GM19025 (cell line): ENCODE results near the gene TGFB1I1.
"Not testable (repeated sequence)": the region's sequence is repeated elsewhere in the genome, so short reads cannot be mapped to it uniquely, and the experiment has no call there.

Experiments used
- ATAC-seq: cut with Tn5 transposase; IDR thresholded peaks from one replicate; pipeline ENCODE4 v1.9.1; 2021; ENCODE audit warnings: mild to moderate bottlenecking, low read depth, moderate library complexity; ENCODE audit not compliant: unreplicated experiment

Gene TGFB1I1

DNA sequence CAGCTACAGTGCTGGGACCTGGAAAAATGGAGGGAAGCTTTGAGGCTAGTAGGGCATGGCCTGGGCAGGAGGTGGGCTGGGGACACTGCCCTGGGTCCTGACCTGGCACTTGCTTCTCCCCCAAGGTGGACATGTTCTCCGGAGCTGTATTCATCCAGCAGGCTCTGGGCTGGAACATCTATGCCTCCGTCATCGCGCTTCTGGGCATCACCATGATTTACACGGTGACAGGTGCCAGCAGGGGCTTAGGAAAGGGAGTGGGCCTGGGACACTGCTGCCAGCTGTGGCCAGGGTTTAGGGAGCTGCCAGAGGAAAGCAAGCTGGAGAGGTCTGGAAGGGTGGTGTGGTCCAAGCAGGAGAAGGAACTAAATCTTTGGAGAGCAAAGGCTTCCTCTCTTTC, 14.1 kb downstream of the TGFB1I1 start:
- ATAC-seq: no peak

DNA sequence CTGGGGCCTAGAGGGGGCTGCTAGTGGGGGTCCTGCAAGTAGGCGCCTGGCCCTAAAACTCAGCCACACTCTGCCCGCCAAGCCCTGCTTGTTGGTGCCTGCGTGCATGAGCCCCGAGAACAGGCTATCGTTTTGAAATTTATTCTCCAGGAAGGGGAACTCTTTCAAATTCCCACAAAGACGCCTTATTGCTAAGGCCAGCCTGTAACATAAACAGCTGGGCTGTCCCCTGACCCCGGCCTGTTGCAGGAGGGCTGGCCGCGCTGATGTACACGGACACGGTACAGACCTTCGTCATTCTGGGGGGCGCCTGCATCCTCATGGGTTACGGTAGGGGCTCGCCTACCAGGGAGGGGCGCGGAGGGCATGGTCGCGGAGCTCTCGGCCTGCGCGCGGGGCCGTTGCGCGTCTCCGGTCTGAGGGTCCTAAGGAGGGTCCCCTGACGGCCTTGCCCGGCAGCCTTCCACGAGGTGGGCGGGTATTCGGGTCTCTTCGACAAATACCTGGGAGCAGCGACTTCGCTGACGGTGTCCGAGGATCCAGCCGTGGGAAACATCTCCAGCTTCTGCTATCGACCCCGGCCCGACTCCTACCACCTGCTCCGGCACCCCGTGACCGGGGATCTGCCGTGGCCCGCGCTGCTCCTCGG, 15.2 kb downstream of the TGFB1I1 start:
- ATAC-seq: no peak

DNA sequence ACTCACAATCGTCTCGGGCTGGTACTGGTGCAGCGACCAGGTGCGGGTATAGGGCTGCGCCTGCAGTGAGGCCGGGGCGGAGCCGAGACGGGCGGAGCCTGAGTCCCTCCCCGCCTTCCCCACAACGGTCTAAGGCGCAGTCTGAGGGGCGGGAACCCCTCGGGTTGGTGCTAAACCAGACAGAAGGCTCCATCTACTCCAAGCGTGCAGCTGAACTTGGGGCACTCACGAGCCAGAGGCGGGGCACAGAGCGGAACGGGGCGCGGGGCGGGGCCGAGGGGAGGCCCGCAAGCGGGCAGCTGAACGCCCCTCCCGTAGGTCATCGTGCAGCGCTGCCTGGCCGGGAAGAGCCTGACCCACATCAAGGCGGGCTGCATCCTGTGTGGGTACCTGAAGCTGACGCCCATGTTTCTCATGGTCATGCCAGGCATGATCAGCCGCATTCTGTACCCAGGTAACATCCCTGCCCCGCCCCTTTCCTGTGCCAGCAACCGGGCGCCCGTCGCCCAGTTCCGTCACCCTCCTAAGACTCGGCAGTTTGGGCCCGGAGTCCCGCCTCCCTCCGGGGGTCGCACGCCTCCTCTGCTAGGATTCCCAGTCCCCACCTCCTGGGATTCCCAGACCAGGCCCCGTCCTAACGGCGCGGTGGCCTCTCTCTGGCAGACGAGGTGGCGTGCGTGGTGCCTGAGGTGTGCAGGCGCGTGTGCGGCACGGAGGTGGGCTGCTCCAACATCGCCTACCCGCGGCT, 15.9 kb downstream of the TGFB1I1 start:
- ATAC-seq: peak; percentile 81

DNA sequence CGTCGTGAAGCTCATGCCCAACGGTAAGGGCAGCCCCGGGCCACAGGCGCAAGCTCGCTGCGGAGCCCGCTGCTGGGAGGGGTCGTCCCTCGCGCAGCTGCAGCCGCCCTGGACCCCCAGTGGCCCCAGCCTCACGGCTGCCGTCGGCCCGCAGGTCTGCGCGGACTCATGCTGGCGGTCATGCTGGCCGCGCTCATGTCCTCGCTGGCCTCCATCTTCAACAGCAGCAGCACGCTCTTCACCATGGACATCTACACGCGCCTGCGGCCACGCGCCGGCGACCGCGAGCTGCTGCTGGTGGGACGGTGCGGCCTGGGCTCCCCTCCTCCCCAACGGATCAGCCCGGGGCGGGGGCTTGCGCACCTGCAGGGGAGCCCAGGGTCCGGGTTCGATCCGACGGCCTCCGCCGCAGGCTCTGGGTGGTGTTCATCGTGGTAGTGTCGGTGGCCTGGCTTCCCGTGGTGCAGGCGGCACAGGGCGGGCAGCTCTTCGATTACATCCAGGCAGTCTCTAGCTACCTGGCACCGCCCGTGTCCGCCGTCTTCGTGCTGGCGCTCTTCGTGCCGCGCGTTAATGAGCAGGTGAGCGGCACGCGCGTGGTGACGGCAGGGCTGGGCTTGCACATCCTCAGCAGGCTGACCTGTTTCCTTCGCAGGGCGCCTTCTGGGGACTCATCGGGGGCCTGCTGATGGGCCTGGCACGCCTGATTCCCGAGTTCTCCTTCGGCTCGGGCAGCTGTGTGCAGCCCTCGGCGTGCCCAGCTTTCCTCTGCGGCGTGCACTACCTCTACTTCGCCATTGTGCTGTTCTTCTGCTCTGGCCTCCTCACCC, 16.7 kb downstream of the TGFB1I1 start:
- no peak for ATAC-seq

DNA sequence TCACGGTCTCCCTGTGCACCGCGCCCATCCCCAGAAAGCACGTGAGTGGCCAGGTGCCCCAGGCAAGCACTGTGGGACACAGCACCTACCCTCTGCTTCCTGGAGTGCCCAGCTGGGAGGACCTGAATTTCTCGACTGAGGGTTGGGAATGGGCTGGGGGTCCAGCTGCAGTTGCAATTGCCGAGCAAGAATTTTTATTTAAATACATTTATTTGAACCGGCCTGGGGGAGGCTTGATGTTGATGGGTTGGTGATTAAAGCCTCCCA, 17.3 kb downstream of the TGFB1I1 start:
- ATAC-seq: no peak

DNA sequence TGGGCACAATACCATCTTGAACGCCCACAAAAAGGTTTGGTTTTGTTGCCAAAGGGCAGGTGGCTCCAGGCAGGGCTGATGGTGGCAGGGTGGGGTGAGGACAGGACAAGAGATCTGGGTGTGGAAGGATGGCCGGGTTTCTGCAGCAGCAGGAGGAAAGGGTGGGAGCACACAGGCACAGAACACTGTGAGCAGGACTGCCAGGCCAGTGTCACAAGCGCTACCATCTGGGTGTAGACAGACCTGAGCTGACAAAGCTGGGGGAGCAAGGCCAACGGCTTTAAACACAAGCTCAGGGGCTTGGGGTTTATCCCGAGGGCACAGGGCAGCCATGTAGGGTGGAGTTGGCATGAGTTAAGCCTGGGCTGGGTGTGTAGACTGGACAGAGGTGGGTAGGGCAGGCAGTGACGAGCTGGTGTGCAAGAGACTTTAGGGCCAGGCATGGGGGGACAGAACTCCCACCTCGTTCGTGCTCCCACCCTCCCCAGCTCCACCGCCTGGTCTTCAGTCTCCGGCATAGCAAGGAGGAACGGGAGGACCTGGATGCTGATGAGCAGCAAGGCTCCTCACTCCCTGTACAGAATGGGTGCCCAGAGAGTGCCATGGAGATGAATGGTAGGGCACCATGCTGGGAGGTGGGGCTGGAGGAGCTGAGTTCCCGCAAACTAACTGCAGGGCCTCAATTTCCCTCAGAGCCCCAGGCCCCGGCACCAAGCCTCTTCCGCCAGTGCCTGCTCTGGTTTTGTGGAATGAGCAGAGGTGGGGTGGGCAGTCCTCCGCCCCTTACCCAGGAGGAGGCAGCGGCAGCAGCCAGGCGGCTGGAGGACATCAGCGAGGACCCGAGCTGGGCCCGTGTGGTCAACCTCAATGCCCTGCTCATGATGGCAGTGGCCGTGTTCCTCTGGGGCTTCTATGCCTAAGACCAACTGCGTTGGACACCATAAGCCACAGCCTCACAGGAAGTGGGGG, 17.9 kb downstream of the TGFB1I1 start:
- no peak for ATAC-seq

DNA sequence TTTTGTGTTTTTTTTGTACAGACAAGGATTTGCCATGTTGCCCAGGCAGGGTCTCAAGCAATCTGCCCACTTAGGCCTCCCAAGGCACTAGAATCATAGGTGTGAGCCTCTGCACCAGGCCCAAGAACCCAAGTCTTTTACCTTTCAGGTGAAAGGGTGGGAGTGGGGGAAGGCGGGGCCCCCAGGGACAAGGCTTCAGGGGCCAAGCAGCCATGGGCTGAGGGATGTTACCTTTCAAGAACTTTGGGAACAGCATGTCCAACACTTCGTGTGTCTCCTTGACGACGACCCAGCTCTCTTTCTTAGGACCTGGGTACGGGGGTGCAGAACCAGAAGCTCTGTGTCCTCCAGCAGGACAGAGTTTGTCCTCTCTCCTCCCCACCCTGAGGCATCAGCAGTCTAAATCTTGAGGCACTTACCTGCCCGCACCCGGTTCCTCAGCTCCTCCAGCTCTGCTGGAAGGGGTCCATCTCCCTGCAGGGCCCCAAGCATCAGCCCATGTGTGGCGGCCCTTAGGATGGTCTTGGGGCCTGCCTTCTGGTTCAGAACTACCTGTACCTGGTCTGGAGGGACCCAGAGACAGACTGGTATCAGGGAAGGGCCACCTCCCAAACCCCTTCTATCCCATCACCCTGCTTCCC, 19.9 kb downstream of the TGFB1I1 start:
- ATAC-seq: no peak

DNA sequence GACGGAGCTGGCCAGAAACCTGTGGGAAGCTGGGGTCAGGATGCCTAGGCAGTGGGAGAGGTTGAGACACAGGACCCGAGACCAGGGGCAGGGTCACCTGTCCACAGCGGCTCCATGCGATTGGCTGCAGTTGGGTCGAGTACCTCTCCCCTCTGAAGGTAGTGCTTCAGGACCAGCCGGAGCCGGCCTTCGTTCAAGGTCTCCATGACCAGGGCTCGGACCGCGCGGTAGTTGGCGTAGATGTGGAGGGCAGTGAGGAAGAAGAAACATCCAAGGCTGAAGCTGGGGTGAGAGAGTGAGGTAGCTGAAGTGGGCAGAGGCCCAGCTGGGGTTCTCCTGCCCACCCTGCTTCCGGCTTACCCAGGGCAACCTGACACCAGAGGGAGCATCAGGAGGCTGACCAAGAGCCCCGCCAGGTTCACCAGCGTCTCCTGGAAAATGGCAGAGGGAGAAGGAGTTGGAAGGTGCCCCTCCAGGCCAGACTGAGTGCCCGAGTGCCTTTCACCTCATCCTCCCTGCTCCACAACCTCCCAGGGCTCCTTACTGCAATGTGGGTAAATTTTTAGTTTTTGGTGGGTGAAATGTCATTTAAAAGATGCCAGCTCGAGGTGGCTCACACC, 21.7 kb downstream of the TGFB1I1 start:
- ATAC-seq: no peak

DNA sequence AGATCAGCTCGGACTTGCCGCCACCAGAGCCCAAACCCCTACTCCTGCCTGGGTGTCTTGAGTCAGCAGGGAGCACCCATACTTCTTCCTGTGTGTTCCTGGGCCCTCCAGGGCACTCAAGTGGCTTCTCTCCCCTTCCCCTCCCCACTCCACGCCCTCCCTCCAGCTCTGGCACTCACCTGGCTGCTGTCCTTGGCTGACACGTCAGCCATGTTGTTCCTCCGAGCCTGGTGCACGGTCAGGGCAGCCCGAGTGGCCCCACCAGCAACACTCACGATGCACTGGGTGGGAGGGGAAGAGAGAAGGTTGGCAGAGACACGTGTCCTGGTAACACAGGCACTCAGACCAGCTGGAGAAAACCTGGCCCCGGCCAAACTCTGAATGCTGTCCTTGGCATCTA, 24.7 kb downstream of the TGFB1I1 start:
- no peak for ATAC-seq

DNA sequence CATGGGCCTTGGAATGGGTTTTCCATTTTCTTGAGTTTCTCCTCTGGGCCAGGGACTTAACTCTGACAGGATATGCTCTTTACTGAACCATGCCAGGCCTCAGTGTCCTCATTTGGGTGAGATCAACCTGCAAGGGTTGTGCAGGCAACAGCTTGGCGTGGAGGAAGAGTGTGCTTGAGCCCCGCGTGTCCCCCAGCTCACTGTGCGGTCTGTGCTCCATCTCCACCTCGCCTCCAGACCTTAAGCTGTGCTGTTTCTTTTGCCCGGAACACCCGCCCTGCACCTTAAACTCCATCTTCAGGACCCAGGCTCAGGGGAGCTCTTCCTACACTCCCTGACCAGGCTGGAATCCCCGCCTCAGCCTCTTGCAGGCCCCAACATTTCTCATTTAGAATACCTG, 26.5 kb downstream of the TGFB1I1 start:
- no peak for ATAC-seq

DNA sequence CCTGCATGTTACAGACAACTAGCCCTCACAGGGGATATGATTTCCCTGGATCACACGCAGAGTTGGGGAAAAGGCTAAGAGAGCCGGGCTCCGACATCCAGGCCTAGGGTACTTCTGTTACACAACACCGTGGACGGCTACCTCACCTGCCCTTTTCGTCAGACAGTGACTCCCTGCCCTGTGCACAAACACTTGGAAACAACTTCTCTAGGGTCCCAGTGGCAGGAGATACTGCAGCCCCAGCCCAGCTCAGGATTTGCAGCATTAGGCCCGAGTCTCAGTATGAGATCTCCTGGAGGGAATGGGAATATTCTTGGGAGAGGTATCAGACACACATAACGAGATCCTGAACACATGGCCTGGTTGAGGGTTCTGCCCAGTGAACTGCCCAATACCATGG, 28.0 kb downstream of the TGFB1I1 start:
- no peak for ATAC-seq

DNA sequence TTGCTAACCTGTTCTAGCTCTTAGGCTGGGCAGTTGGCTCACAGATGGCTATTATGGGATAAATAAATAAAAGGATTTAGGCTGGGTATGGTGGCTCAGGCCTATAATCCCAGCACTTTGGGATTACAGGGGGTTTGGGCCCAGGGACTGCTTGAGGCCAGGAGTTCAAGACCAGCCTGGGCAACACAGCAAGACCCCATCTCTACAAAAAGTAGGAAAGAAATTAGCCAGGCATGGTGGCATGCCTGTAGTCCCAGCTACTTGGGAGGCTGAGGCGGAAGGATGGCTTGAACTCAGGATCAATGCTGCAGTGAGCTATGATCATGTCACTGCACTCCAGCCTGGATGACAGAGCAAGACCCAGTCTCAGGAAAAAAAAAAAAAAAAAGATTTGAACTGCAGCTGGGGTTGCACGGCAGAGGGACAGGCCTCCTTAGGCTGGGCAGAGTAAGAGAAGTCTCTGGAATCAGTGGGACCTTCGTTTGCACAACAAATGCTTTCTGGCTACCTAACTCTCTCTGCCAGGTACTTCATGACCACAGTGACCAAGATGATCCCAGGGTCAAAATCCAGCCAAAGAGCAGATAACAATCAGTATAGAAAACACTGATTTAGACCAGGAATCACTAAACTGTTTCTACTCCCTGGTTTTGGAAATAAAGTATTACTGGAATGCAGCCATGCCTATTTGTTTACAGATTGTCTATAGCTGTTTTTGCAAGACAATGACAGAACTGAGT, 29.4 kb downstream of the TGFB1I1 start:
- ATAC-seq: no peak

DNA sequence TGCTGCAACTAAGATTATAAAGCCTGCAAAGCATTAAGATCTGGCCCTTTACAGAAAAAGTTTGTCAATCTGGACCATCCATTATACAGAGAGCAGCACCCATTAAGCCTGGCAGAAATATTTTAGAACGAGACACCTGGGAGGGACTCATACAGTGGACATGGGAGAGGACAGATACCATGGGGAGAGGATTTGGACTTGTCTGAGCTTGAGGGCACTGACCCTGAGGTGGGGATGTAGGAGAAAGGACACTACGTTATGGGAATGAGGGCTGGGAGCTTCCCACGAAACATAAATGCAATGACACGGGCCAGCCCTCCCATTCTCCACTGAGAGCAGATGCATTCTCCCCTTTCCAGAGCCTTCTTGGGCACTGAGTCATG, 30.0 kb downstream of the TGFB1I1 start:
- no peak for ATAC-seq

DNA sequence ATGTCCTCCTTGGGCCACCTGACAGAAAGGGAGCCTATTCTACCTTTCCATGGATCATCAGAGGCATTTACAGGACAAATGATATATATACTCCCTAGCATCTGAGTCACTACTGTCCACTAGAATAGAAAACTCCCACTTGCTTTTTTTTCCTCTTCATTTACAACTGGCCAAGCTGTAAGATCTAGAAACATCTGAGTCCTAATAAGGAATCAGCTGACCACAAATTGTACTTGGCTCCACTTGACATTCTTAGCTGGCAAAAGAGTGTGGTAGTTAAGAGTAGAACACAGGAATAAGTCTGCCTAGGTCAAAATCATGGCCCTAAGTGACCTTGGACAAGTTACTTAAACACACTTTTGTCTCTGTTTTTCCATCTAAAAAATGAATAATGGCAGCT, 31.0 kb downstream of the TGFB1I1 start:
- no peak for ATAC-seq

DNA sequence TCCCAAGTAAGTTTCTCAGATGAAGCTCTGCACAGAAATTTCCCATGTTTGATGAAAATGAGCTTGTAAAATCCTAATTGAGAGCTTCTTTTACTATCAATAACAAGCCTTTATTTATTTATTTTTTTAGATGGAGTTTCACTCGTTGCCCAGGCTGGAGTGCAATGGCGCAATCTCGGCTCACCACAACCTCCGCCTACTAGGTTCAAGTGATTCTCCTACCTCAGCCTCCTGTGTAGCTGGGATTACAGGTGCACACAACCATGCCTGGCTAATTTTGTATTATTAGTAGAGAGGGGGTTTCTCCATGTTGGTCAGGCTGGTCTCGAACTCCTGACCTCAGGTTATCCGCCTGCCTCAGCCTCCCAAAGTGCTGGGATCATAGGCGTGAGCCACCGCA, 31.6 kb downstream of the TGFB1I1 start:
- not testable (repeated sequence) for ATAC-seq

DNA sequence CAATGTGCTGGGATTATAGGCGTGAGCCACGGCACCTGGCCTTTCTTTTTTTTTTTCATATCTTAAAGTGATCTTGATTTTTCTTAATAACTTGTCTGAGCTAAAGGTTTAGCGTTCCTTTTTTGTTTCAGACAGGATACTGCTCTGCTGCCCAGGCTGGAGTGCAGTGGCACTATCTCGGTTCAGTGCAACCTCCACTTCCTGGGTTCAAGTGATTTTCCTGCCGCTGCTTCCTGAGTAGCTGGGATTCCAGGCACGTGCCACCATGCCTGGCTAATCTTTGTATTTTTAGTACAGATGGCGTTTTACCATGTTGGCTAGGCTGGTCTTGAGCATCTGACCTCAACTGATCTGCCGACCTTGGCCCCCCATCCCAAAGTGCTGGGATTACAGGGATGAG, 32.2 kb downstream of the TGFB1I1 start:
- ATAC-seq: no peak

DNA sequence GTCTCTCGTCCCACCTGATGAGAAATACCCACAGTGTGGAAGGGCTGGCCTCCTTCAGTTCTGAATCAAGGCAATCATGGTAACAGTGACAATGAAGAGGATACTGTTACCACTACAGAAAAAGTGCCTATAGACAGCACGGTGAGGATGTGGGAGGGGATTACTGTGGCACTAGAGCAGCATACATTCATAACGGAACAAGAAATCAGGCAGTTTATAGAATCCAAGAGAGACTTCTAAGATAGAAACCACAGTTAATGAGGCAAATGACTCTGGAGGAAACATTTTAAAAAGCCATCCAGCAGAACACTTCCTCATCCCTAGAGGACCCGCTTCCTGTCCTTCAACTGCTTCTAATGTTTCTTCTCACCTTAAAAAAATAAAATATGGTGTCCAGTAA, 33.5 kb downstream of the TGFB1I1 start:
- no peak for ATAC-seq

DNA sequence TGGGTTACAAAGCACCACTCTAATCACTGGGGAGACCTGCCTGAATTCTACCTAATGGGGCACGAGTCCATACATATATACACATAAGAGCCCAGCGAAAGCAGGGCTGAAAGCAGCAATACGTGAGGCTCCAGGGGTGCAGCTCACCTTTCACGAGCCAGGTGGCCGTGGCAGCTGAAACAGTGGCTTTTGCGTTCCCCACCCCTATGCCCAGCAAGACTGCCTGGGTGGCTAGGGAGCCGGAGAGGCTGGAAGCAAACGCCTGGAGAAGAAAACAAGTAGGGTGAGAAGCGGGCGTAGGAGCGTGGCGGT, 35.6 kb downstream of the TGFB1I1 start:
- no peak for ATAC-seq
